Measurements from ENCODE around the gene MEGF11. TPM values are rescaled to one million over a fixed set of nuclear protein-coding genes. Genes with fewer than 3 reads are reported as not detected.

The MEGF11 gene
- total RNA-seq, 1 donor from 2014 or later: under 0.01 TPM

DNA sequence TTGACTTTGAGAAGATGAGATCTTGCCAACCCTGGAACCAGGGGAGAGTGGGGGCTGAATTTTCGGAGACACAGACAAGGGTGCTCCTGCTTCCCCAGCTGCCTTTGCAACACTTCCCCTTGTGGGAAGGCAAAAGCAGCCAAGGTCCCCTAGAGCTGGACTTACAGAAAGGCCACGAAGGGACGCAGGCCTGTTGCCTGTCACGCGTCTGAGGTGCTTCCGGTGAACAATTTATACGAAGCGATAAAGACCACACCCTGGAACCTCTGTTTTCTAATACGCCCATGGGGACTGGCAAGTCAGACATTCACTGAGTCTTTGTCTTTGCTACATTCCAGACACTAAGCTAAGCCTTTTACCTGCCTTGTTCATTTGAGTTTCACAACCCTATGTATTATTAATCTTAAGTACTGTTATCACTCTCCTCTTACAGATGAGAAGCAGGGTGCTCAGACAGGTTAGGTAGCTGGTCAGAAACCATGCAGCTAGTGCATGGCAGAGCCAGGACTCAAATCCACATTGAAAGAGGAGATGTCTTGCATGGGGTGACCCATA is 13.2 kb downstream of the MEGF11 start:
- no peak for DNase-seq (ENCODE audit: low read depth in 2 of 2)

GRCh38 chr15:66239514-66239913 is 14.0 kb downstream of the MEGF11 start:
- DNase-seq (ENCODE audit: low read depth in 2 of 2): no peak

DNA sequence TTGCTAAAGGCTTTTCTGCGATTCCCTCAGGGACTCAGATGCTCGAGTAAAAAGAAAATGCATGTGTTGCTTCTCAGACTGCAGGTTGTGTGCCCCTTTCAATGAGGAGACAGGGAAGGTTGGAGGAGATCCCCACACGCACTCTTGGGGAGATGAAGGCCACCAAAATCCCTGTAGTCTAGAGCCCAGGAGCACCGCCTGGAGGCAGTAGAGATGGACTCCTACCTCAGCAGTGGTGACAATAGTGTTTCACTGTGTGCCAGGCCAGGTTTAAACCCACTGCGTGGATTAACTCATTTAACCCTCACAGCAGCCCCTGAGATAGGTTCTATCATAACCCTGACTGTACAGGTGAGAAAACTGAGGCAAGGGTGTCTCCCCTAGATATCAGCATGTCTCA is 15.2 kb downstream of the MEGF11 start:
- DNase-seq (ENCODE audit: low read depth in 2 of 2): no peak

GRCh38 chr15:66237513-66238235 is 15.9 kb downstream of the MEGF11 start:
- DNase-seq (ENCODE audit: low read depth in 2 of 2): no peak

DNA sequence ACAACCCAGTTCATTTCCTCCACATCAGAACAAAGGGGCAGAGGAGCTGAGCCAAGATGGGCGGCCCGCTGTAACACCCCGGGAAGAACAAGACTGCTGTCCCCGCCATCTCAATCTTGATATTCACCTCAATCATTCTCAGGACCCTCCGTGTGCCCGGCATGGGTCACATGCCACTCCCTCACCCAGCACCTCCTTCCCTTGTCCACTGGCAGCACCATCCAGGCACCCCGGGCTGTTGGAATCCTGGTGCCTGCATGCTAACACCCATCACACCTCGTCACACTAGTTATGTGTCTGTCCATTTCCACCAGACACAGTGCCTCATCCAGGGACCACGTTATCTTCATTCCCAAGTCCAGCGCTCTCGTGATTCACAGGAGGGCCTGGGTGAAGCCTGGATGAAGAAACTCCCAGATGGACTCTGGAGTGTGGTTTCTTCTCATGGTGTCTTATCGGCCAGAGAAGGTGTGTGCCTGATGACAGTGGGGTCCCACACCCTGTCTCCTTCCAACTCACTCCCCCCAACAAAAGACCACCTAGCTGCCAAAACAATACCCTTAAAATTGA is 16.7 kb downstream of the MEGF11 start:
- no peak for DNase-seq (ENCODE audit: low read depth in 2 of 2)

DNA sequence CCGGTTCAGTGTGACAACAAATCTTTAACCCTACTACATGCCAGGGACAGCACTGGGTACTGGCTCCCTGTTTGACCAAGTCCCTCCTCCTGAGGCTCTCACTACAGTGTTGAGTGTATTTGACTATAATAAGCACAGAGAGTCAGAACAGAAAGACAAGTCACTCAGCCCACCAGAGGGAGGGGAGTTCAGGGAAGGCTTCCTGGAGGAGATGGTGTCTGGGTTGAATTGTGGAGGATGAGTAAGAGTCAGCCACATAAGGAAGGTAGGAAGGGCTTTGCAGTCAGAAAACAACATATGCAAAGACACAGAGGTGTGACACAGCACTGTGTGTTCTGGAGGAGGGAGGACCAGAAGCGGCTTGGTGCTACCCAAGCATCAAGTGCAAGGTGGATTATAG is 17.7 kb downstream of the MEGF11 start:
- no peak for DNase-seq (ENCODE audit: low read depth in 2 of 2)

DNA sequence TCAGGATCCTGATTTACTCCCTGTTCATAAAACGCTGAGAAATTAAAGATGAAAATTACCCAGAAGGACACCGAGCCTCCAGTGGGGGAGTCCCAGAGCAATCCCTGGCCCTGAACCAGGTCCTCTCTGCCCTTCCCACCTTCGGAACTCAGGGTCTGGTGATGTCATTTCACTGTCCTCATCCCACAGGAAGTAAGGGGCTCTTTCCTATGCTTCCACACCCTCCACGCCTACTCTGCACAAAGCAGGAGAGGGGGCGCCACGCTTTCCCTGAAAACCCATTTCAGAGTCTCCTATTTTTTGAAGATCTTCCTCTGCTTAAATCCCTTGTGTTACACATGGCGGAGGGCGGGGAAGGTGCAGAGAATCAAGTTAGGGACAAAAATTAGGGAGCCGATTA is 18.8 kb downstream of the MEGF11 start:
- no peak for DNase-seq (ENCODE audit: low read depth in 2 of 2)

GRCh38 chr15:66233487-66234415 is 19.8 kb downstream of the MEGF11 start:
- no peak for DNase-seq (ENCODE audit: low read depth in 2 of 2)

DNA sequence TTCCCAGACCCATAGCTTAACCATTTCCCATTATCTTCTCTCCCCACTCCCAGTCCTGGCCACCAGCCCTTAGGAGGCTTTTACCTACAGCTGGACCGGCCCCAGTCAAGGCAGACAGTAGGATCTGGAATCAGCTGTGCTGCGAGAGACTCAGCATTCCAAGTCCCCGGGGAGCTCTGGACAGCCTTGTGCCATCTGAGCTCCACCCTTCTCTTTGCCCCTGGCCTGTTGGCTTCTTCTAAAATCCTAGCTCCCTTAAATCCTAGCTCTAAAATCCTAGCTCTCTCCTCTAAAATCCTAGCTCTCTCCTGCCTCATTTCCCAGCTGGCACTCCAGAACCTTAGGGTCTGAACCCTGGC is 21.3 kb downstream of the MEGF11 start:
- no peak for DNase-seq (ENCODE audit: low read depth in 2 of 2)

GRCh38 chr15:66231394-66232266 is 21.9 kb downstream of the MEGF11 start:
- no peak for DNase-seq (ENCODE audit: low read depth in 2 of 2)

GRCh38 chr15:66229790-66230465 is 23.6 kb downstream of the MEGF11 start:
- no peak for DNase-seq (ENCODE audit: low read depth in 2 of 2)

DNA sequence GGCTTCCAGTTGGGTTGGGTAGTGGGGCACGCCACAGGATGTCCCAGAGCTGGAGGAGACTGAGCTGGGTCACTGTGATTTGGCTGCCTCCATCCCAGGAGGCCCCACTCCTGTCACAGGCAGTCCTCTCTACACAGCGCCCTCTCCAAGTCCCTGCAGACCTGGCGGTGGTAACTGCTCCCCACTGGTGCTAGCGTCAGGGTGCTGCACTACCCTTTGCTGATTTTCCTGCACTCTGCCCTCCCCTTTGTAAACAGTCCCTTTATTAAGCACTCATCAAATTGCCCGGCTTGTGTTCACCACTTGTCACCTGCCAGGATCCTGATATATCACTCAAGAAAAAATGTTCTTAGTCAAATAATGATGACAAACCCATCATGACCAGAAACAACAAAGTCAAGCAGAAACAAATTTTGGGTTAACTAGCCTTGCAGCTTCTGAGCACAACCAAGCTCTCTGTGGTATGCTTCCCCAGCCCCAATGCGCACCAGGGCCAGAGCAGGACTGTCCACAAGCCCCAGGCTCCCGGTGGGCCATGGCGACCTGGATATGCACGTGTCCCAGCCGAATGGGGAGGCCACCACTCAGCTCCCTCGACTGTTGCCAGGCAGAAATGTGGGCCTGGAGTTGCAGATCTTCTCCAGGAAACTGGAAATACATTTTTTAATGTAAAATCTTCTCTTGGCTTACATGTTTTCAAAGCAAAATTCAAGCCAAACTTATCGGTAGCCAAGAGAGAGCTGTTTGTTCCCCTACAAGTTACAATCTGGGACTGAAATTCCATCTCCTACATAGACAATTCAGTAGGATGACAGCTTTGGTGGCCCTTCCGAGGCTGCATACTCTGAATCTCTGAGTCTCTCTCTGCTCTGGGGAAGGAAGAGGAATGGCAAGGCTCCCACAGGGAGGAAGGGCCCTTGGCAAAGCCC is 24.5 kb downstream of the MEGF11 start:
- no peak for DNase-seq (ENCODE audit: low read depth in 2 of 2)

- DNase-seq (ENCODE audit: low read depth in 2 of 2): no peak
Measured at GRCh38 chr15:66226736-66227135, 26.8 kb downstream of the MEGF11 start.

DNA sequence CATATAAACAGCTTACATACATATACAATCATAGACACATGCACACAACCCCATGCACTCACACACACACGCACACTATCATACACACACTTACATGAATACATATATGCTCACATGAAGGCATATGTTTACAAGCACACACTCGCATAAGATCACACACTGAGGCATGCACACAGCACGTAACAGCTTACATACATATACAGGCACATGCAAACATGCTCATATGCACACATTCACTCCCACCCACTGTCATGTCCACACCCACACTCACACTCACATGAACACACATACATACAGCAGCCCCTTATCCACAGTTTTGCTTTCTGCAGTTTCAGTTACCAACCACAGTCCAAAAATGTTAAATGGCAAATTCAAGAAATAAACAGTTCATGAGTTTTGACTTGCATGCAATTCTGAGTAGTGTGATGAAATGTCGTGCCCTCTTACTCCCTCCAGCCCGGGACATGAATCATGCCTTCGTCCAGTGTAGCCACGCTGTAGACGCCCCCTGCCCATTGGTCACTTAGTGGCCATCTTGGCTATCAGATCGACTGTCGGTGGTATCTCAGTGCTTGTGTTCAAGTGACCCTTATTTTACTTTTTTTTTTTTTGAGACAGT is 27.8 kb downstream of the MEGF11 start:
- no peak for DNase-seq (ENCODE audit: low read depth in 2 of 2)

DNA sequence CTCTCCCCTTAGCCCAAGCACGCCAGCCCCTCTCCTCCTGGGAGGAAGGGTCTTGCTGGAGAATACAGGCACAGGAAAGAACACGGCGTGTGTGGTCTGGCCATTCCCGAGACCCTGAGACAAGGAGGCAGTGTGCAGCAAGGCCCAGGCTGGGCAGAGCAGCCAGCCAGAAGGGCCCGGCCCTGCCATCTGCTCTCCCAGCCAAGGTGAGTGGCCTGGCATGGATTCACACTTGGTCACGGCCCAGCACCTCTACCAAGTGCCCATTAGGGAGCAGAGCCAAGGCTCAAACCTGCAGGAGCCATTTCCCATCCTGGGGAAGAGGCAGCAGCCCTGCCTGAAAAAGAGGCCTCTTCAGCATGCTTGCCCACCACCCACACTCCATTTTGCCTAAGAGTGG is 28.6 kb downstream of the MEGF11 start:
- DNase-seq (ENCODE audit: low read depth in 2 of 2): no peak

GRCh38 chr15:66222273-66223198 is 31.0 kb downstream of the MEGF11 start:
- no peak for DNase-seq (ENCODE audit: low read depth in 2 of 2)

DNA sequence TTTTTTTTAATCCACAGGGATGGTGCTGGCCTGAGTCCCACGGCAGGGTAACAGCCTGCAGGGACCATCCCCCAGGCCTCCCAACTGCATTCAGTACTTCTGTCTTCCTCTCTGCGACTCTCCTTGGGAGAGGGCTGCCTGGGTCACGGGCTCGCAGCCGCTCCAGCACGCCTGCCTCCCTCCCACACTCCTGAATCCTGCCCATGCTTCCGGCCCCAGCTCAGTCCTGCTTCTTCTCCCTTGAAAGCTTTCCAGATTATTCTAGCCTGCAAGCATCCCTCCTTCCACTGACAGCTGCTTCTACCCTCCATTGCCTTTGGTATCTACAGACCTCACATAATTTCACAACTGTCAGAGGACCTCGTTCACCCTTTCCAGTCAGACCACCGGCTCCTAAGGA is 32.4 kb downstream of the MEGF11 start:
- no peak for DNase-seq (ENCODE audit: low read depth in 2 of 2)

DNA sequence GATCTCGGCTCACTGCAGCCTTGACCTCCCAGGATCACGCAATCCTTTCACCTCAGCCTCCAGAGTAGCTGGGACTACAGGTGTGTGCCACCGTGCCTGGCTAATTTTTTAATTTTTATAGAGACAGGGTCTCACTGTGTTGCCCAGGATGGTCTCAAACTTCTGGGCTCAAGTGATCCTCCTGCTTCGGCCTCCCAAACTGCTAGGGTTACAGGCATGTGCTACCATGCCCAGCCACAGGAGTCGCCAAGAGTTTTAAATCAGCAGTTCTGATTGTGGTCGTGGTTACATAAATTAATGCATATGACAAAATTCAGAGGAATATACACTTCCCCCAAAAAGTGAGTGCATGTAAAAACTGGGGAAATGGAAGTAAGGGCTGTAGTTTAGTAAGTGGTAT is 32.9 kb downstream of the MEGF11 start:
- no peak for DNase-seq (ENCODE audit: low read depth in 2 of 2)
